NT2/D1 (cell line): ENCODE measurements around the gene SCN9A.

Experiments used
- SUZ12 ChIP-seq: IDR thresholded peaks from 2 replicates; pipeline ENCODE4 v1.6.1; 2011; ENCODE audit not compliant: insufficient read length, insufficient read depth; ENCODE audit errors: extremely low read depth
- ZNF274 ChIP-seq: IDR thresholded peaks from 2 replicates; pipeline ENCODE4 v1.6.1; 2011; ENCODE audit warnings: mild to moderate bottlenecking, low read depth, low read length

DNA sequence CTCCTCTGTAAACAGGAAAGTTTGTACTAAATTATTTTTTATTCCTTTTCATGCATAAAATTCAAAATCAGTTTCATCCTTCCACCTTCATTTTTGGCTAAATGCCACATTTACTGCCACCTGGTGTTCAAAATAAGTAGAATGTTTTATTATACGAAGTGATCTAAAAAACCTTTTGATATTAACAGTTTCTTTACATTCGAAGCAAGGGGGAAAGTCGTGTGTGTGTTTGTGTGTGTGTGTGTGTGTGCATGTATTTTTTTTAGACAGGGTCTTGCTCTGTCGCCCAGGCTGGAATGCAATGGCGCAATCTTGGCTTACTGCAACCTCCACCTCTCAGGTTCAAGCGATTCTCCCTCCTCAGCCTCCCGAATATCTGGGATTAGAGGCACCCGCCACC, 9.0 kb upstream of the SCN9A start:
- TF ChIP-seq SUZ12 (no peak), ZNF274 (no peak)
